Esophagus muscularis mucosa (tissue), 3 donors: Measurements from ENCODE around the gene KIAA1614.

Source experiments
- CTCF ChIP-seq, 3 experiments: fragments of 200-600 bp in 2 of 3; fragments of 450-650 bp in 1 of 3; sonication (generic) in 2 of 3; IDR thresholded peaks; one replicate each; pipeline ENCODE4 v1.5.1; 2017 to 2019; ENCODE audit warnings: antibody characterized with exemption in 3 of 3, mild to moderate bottlenecking in 2 of 3, moderate library complexity in 1 of 3
- POLR2A ChIP-seq: fragments of 450-650 bp; IDR thresholded peaks from one replicate; pipeline ENCODE4 v1.6.1; 2017; ENCODE audit warnings: antibody characterized with exemption, moderate library complexity, mild to moderate bottlenecking, low read depth
- POLR2AphosphoS5 ChIP-seq, 2 donors: sonication (generic); formaldehyde crosslinking; IDR thresholded peaks; one replicate each; pipeline ENCODE4 v1.6.1; 2017; ENCODE audit warnings: antibody characterized with exemption in 2 of 2

GRCh38 chr1:180907313-180908055, 5.2 kb upstream of the KIAA1614 start:
- TF ChIP-seq POLR2AphosphoS5 (IDR thresholded peaks at IDR 0.05) (no peak), CTCF (IDR thresholded peaks at IDR 0.05) (no peak), POLR2A (no peak)
